Urothelium cell line (cell line): ENCODE results near the gene THAP8.

Source experiments
- DNase-seq: peaks from one replicate; pipeline ENCODE4 v3.0.0; 2011; ENCODE audit warnings: low spot score, mixed read lengths
- FAIRE-seq: peaks from 2 replicates; lab custom pipeline; 2011; peaks lifted over from hg19 to GRCh38; lab: Jason Lieb, UNC

The THAP8 gene

DNA sequence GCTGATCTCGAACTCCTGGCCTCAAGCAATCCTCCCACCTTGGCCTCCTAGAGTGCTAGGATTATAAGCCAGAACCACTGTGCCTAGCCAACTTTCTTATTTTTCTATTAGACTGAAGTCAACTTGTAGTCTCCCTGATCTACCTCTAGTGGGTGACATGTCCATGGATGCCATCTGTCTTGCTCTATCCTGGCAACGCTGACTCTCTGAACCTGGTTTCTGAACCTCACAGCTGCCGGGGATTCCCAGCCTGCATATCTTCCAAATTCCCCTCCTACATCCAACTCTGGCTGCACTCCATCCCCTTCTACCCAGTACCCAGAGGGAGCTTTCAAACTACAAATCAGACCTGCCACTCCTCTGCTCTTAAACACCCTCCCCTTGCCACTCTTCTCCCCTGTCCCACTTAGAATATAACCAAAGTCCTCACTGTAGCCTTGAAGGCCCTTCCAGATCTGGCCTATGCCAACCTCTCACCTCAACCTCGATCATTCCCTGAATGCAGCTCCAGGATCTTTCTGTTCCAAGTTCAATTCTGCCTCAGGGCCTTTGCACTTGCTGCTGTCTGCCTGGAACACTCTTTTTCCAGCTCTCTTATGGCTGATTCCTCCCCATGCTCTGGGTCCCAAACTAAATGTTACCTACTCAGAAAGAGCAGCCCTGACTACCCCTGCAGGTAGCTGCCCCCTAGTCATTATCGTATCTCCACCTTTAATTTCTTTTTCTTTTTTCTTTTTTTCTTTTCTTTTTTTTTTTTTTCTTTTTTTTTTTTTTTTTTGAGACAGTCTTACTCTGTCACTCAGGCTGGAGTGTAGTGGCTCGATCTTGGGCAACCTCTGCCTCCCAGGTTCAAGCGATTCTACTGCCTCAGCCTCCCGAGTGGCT is 23.6 kb downstream of the THAP8 start:
- FAIRE-seq: no peak

GRCh38 chr19:36028313-36029041 is 25.6 kb downstream of the THAP8 start:
- FAIRE-seq (no peak), DNase-seq (no peak)

More for the DNA sequence above, 23.6 kb downstream of the THAP8 start:
- DNase-seq: no peak

DNA sequence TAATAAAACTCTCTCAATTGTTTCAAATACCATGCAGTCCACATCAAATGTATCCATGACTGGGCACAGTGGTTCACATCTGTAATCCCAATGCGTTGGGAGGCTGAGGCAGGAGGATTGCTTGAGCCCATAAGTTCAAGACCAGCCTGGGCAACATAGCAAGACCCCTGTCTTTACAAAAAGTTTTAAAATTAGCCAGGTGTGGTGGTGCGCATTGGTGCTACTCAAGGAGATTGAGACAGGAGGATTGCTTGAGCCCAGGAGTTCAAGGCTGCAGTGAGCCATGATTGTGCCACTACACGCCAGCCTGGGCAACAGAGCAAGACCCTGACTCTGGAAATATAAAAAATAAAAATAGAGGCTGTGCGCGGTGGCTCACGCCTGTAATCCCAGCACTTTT is 26.4 kb downstream of the THAP8 start:
- DNase-seq (no peak), FAIRE-seq (no peak)

DNA sequence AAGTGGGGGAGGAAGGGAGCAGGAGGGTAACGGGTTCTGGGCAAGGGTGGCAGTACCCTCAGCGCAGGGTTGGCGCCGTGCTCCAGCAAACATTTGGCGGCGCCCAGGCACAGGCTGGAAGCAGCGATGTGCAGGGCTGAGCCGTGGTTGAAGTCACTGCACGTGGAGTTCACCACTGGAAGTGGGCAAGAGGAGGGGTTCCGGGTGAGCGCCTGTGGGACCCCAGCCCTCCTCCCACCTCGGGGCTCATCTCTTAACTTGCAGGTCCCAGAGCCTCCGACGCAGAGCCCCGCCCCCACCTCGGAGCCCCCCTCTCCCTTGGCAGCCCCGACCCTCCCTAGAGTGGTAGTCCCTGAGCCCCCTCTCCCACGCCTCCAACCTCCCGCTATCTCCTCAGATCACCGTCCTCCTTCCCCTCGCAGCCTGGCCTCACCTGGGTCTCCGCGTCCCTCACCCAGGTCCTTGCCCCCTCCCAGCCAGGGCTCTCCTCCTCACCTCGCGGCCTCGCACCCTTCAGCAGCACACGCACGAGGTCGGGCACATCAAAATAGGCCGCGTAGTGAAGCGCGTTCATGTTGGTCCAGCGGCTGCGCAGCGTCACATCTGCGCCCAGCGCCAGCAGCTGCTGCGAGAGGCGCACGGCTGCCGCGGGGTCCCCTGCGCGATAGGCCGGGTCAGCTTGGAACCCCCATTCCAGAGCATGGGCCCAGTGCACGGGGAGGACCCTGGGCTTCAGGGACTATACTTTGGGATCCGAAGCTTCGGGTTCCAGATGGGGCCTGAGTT is 27.8 kb downstream of the THAP8 start:
- FAIRE-seq: no peak
- DNase-seq: no peak

- no peak for DNase-seq
- no peak for FAIRE-seq
Observed at GRCh38 chr19:36025541-36025940, 28.5 kb downstream of the THAP8 start.

DNA sequence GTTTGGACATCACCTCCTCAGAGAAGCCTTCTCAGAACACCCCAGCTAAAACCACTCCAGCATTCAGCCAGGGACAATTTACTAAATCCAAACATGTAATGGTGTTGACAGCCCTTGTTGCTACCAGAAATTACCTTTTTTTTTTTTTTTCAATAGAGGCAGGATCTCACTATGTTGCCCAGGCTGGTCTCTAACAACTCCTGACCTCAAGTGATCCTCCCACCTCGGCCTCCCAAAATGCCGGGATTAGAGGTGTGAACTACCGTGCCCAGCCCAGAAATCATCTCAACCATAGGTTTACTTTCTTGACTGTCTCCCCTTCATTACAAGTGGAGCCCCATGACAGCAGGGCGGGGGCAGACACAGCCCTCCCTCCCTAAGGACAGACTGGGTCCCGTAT is 30.7 kb downstream of the THAP8 start:
- FAIRE-seq: no peak
- DNase-seq: no peak

- no peak for DNase-seq
Observed at GRCh38 chr19:36019061-36019670, 34.9 kb downstream of the THAP8 start.

DNA sequence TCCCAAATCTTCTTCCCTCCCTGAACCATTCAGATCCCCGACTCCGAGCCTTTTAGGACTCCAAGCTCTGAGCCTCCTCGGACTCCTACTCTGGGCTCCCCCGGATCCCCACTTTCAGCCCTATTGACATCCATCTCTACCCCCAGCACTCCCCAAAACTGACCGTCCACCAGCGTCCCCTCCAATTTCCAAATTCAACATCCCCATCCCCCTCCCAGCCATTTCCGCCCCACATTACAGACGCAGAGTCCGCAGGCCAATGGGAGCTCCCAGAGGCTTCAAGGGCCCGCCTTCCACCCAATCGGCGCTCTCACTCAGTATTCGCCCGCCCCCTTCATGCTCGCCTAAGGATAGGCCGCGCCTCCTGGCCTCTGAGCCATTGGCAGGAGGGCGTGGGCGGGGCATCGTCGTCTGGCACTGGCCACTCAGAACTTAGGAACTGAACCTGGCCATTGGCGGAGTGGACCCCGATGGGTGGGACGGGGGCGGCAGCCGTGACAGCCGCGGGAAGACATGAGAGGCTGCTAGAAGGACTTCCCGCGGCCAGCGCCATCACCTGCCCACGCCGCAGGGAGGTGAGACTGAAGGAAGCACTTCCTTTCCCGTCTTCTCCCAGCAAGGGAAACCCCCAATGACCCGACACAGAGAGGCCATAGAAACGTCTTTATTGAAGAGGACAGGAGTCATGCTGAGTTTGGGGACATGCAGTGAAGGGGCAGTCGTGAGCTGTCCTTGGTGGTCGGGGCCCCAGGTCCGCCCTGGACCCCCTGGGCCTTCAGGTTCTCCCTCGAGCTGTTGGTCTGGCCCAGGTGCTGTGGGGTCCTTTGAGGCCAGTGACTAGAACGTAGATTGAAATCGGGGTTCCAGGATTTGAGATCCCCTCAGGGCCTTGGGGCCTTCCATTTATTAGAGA is 39.8 kb downstream of the THAP8 start, which contains the start of gene ALKBH6:
Gene ALKBH6 (minus strand): TSS at position 202 of the 913 bp plus-strand sequence. CDS start 816 bp downstream, outside the sequence.
- FAIRE-seq (peak; percentile 81), DNase-seq (peak; percentile 98)

More at GRCh38 chr19:36019061-36019670, 34.9 kb downstream of the THAP8 start:
- FAIRE-seq: no peak

DNA sequence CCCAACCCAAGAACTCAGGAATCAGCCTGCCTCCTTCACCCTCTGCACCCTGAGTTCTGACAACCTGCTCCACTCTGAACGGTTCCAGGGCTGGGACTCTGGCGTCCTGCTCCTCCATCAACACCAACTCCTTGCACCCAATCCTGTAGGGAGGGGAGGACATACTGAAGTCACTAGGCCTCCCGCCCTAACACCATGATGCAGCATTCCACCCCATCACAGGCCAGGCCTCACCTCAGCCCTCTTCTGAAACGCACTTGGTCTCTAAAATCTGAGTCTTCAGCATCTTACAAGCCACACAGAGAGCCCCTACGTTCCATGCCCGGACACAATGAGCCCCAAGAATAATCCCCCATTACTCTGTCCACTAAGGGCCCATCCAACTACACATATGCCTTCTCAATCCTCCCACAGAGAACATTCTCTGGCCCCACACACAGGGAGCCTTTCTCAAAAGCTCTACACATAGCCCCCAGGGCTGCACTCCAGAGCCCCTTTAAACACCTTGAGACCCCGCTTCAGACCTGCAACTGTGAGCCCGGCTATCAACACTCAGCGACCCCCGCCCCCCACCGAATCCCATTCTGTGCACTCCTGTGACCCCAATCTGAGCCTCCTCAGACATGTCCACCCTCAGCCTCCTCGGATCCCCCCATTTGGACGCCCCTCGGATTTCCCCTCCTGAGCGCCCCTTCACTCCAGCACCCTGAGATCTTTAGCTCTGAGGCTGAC is 40.6 kb downstream of the THAP8 start:
- FAIRE-seq (no peak), DNase-seq (no peak)

- DNase-seq: no peak
- FAIRE-seq: no peak
Observed at GRCh38 chr19:36010402-36010801, 43.7 kb downstream of the THAP8 start.

- DNase-seq: no peak
- no peak for FAIRE-seq
Observed at GRCh38 chr19:36009633-36010379, 44.3 kb downstream of the THAP8 start.

- no peak for DNase-seq
- FAIRE-seq: no peak
Observed at GRCh38 chr19:36009220-36009619, 44.9 kb downstream of the THAP8 start.

GRCh38 chr19:36008336-36008978 is 45.6 kb downstream of the THAP8 start, which contains the start of gene SYNE4:
Gene SYNE4 (minus strand): TSS chr19:36008813. CDS start chr19:36008681, 132 bp downstream.
- DNase-seq: no peak
- FAIRE-seq: no peak

DNA sequence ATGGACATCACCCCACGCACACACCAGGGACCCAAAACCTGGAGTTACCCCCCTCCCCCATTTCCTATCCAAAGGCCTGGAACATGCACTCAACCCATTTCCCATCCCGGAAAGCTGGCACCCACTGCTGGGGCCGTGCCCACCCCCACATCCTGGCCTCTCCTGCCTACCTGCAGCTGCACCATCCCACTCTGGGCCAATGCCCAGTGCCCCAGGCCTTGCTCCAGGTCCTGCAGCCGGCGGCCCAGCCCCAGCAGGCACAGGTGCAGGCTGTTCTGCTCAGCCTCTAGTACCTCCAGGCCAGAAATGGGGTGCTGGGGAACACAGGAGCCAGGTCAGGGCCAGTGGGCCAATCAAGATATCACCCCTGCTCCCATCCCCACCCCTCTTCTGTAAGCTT is 47.1 kb downstream of the THAP8 start:
- DNase-seq: no peak
- FAIRE-seq: no peak

DNA sequence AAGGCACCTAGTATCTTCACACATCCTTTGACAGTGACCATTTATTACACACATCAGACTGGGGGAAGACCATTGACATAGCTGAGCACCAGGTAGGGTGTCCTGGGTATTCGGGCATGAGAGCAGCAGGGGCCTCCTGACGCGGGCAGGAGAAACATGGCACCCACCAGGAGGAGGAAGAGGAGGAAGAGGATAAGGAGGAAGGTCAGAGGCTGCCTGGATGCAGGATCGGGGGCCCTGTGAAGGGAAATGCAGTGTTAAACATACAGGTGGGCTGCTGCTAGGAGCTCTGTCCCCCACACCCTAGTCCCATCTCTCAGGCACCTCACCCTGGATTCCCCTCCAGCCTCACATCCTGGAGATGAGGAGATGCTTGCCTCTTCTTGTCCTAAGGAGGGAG is 50.8 kb downstream of the THAP8 start:
- FAIRE-seq: no peak
- no peak for DNase-seq

- DNase-seq: no peak
- no peak for FAIRE-seq
Observed at GRCh38 chr19:36001605-36002004, 52.5 kb downstream of the THAP8 start.

- no peak for DNase-seq
- no peak for FAIRE-seq
Observed at GRCh38 chr19:35996777-35997176, 57.3 kb downstream of the THAP8 start.
